ENCODE data around the gene BRME1. TPM values are rescaled to one million over a fixed set of nuclear protein-coding genes. Genes with fewer than 3 reads are reported as not detected.
"Not testable (repeated sequence)": the region's sequence is repeated elsewhere in the genome, so short reads cannot be mapped to it uniquely, and the experiment has no call there.

BRME1 gene
- total RNA-seq, 4 donors from 2014 or later, result 4.8 to 7.7 (median 5.8) TPM; not detected in 1

DNA sequence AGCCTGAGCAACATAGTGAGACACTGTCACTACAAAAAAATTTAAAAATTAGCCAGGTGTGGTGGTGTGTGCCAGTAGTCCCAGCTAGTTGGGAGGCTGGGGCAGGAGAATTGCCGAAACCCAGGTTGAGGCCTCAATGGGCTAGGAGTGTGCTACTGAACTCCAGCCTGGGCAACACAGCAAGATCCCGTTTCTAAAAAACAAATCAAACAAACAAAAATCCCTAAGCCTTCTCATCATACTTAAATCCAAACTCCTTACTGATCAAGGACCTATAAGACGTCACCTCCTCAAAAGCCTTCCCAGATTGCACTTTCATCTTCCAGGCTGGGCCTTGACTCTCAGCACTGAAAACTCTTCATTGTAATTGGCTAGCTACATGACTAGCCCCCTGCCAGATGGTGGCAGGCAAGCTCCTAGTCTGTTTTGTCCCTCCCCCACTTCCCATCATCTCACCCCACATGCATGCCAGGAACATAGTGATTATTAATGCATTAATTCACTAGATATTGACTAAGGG, 46.5 kb downstream of the BRME1 start:
- DNase-seq, result no peak

DNA sequence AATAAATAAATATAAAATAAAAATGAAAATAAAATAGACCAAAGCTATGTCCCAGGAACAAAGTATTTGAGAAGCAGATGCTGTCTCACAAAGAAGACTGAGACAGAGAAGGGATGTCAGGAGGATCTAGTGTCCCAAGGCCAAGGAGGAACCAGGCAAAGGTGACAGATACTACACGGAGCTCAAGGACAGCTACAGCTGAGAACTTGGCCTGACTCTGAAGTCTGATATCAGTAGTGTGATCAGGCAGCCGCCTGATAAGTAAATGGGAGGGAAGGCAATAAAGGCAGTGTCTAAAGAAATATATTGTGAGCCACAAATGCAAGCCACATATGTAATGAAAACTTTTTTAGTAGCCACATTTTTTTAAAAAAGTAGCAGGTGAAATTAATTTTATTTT, 49.4 kb downstream of the BRME1 start:
- Histone ChIP-seq H3K4me1 (peaks cover 4 to 6% of the 10 kb centered on the region in 2 donors), H3K9me3 (no peaks in the 10 kb centered on the region), H3K27me3 (no peaks in the 10 kb centered on the region), H3K4me3 (no peak overlapping the region), H3K27ac (no peak overlapping the region), H3K36me3 (no peaks in the 10 kb centered on the region)
- TF ChIP-seq POLR2A (IDR thresholded peaks at IDR 0.05), result no peak
- TF ChIP-seq, protein P1, sequence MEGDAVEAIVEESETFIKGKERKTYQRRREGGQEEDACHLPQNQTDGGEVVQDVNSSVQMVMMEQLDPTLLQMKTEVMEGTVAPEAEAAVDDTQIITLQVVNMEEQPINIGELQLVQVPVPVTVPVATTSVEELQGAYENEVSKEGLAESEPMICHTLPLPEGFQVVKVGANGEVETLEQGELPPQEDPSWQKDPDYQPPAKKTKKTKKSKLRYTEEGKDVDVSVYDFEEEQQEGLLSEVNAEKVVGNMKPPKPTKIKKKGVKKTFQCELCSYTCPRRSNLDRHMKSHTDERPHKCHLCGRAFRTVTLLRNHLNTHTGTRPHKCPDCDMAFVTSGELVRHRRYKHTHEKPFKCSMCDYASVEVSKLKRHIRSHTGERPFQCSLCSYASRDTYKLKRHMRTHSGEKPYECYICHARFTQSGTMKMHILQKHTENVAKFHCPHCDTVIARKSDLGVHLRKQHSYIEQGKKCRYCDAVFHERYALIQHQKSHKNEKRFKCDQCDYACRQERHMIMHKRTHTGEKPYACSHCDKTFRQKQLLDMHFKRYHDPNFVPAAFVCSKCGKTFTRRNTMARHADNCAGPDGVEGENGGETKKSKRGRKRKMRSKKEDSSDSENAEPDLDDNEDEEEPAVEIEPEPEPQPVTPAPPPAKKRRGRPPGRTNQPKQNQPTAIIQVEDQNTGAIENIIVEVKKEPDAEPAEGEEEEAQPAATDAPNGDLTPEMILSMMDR (IDR thresholded peaks at IDR 0.05), result no peak
- intact Hi-C loops (cut with DNase I; ENCODE audit: low total_unique reads), result no loop called here
- no peak for DNase-seq

More for the DNA sequence above, 46.5 kb downstream of the BRME1 start:
- no peak overlapping the region for H3K27ac ChIP-seq
- no peaks in the 10 kb centered on the region for H3K36me3 ChIP-seq
- intact Hi-C loops (cut with DNase I; ENCODE audit: low total_unique reads), result no loop called here
- no peak for TF ChIP-seq POLR2A (IDR thresholded peaks at IDR 0.05)
- TF ChIP-seq, protein P1 (IDR thresholded peaks at IDR 0.05), result no peak
- no peaks in the 10 kb centered on the region for H3K27me3 ChIP-seq
- H3K9me3 ChIP-seq, result no peaks in the 10 kb centered on the region
- H3K4me3 ChIP-seq, result no peak overlapping the region
- no peaks in the 10 kb centered on the region for H3K4me1 ChIP-seq

DNA sequence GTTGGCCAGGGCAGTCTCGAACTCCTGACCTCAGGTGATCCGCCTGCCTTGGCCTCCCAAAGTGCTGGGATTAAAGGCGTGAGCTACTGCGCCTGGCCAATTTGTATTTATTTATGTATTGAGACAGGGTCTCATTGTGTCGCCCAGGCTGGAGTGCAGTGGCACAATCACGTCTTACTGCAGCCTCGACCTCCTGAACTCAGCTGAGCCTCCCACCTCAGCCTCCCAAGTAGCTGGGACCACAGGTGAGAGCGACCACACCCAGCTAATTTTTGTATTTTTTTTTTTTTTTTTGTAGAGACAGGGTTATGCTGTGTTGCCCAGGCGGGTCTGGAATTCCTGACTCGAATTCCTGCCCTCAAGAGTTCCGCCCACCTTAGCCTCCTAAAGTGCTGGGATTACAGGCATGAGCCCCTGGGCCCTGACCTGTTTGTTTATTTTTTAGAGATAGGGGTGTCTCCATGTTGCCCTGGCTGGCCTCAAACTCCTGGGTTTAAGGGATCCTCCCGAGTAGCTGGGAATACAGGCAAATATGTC, 53.7 kb downstream of the BRME1 start:
- not testable (repeated sequence) for H3K36me3 ChIP-seq, H3K9me3 ChIP-seq, H3K4me3 ChIP-seq, DNase-seq, H3K27me3 ChIP-seq
- peaks cover 14 to 26% of the 10 kb centered on the region in 2 donors for H3K4me1 ChIP-seq
- intact Hi-C loops (cut with DNase I; ENCODE audit: low total_unique reads), result loop anchor here (5.0 kb wide), 1 partner anchor 55 kb away; the partner anchor contains the start of gene ZSWIM4
- peak overlapping the region; percentile 100 for H3K27ac ChIP-seq

DNA sequence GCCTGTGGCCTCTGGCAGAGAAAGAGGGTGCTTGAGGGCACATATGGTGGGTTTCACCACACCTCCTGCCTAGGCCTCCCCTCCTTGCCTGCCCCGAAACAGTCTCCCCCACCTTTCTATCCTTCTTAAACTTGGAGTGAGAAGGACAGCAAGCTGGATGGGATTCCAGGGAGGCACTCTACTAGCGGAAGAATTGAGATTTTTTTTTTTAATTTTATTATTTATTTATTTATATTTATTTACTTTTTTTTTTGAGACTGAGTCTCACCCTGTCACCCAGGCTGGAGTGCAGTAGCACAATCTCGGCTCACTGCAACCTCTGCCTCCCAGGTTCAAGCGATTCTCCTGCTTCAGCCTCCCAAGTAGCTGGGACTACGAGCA, 54.2 kb downstream of the BRME1 start:
- intact Hi-C loops (cut with DNase I; ENCODE audit: low total_unique reads), result loop anchor here (5.0 kb wide), 1 partner anchor 54 kb away; the partner anchor contains the start of gene ZSWIM4
- not testable (repeated sequence) for DNase-seq, H3K36me3 ChIP-seq, H3K27me3 ChIP-seq, H3K9me3 ChIP-seq, H3K4me3 ChIP-seq
- peaks cover 14 to 30% of the 10 kb centered on the region in 2 donors for H3K4me1 ChIP-seq
- H3K27ac ChIP-seq, result peak overlapping the region; percentile 100

DNA sequence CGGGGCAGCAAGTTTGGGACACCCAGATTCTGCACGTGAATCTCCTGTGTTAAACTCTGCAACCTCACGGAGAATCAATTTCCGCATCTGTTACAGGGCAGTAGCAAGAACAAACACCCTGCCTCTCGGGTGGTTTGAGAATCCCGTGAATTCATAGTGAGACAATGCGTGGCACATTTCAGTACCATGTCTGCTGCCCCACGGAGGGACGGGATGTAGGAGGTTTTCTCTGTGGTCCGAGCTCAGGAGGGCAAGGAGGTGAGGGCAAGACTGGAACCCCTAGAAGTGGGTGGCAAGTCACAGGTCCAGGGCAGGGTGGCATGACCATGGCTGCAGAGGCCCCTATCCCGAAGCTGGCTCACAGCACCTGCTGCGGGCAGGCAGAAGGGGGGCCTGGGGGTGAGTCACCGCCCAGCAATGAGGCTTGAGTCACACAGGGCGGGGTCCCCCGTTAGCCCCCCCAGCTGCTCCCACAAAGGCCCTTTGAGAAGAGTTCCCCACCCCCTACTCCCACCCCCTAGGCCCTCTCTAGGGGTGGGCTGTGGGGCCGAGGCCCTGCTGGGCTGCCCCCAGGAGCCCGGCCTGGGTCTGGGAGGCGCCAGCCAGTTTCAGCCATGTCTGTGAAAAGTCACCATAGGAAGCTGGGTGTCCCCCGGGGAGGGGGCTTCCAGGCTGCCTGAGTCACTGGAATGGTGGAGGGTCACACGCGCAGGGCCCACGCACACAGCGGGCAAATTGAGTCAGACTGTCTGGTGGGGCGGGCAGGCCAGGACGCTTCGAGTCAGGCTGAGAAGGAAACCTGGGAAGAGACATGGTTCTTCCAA, 54.8 kb downstream of the BRME1 start:
- Histone ChIP-seq H3K36me3 (no peaks in the 10 kb centered on the region), H3K9me3 (no peaks in the 10 kb centered on the region), H3K4me1 (peaks cover 14 to 35% of the 10 kb centered on the region in 2 donors), H3K27ac (peak overlapping the region; percentile 100), H3K4me3 (peak overlapping the region; percentile 36 to 37), H3K27me3 (no peaks in the 10 kb centered on the region)
- intact Hi-C loops (cut with DNase I; ENCODE audit: low total_unique reads), result loop anchor here (5.0 kb wide), 1 partner anchor 54 kb away; the partner anchor contains the start of gene ZSWIM4
- DNase-seq, result peak; percentile 92 to 95
- peak; percentile 33 to 34 for TF ChIP-seq POLR2A (IDR thresholded peaks at IDR 0.05)
- TF ChIP-seq, protein P1 (IDR thresholded peaks at IDR 0.05), result no peak

Measured in uterus (tissue), 4 donors.